ENCODE data around the gene ALX1.

Gene ALX1

GRCh38 chr12:85280165-85280983 lies at the start of gene ALX1:
Gene ALX1, plus strand, starts transcription at chr12:85280220. Its CDS starts 42 bp downstream, at chr12:85280262.
- H3K27ac ChIP-seq (ENCODE audit: low read depth, low read length) = no peak within 1 kb of the TSS
- H3K4me3 ChIP-seq (ENCODE audit: low read length) = no peak within 1 kb of the TSS
- H3K27me3 ChIP-seq (ENCODE audit: control insufficient read depth, low read length) = 0 out of 2 replicates have a peak, but pooled peaks cover 4% of the 10 kb centered on the region
- TF ChIP-seq EZH2phosphoT487 (IDR thresholded peaks at IDR 0.05; ENCODE audit: borderline replicate concordance, low read length) (no peak), CTCF (IDR thresholded peaks at IDR 0.05; ENCODE audit: low read depth, low read length, poor library complexity, severe bottlenecking) (no peak)
- H3K9me2 ChIP-seq (replicated peaks; ENCODE audit: control insufficient read depth, low read length) = no peaks in the 10 kb centered on the region
- H3K9me3 ChIP-seq (ENCODE audit: control insufficient read depth, insufficient read depth, low read length) = no peaks in the 10 kb centered on the region
- H4K20me1 ChIP-seq (ENCODE audit: control insufficient read depth, insufficient read depth, low read depth, low read length) = no peaks in the 10 kb centered on the region
- H3K79me2 ChIP-seq (ENCODE audit: control insufficient read depth, low read length) = no peaks in the 10 kb centered on the region
- H3K4me1 ChIP-seq (ENCODE audit: control insufficient read depth, low read length) = no peaks in the 10 kb centered on the region
- no peaks in the 10 kb centered on the region for H3F3A ChIP-seq (ENCODE audit: control insufficient read depth, insufficient read depth)
- H3K36me3 ChIP-seq (ENCODE audit: control insufficient read depth, low read length) = no peaks in the 10 kb centered on the region
- H3K4me2 ChIP-seq (ENCODE audit: low read length) = no peak within 1 kb of the TSS

GRCh38 chr12:85237327-85237726 lies 42.7 kb upstream of the ALX1 start:
- Histone ChIP-seq H4K20me1 (ENCODE audit: control insufficient read depth, insufficient read depth, low read depth, low read length) (no peaks in the 10 kb centered on the region), H3F3A (ENCODE audit: control insufficient read depth, insufficient read depth) (no peaks in the 10 kb centered on the region)
- TF ChIP-seq CTCF (IDR thresholded peaks at IDR 0.05; ENCODE audit: low read depth, low read length, poor library complexity, severe bottlenecking) = no peak
- TF ChIP-seq EZH2phosphoT487 (IDR thresholded peaks at IDR 0.05; ENCODE audit: borderline replicate concordance, low read length) = no peak

GRCh38 chr12:85244561-85244960 lies 35.5 kb upstream of the ALX1 start:
- H4K20me1 ChIP-seq (ENCODE audit: control insufficient read depth, insufficient read depth, low read depth, low read length) = no peaks in the 10 kb centered on the region
- H3K9me2 ChIP-seq (replicated peaks; ENCODE audit: control insufficient read depth, low read length) = no peaks in the 10 kb centered on the region
- no peaks in the 10 kb centered on the region for H3K4me1 ChIP-seq (ENCODE audit: control insufficient read depth, low read length)
- no peak overlapping the region for H3K4me3 ChIP-seq (ENCODE audit: low read length)
- no peaks in the 10 kb centered on the region for H3K36me3 ChIP-seq (ENCODE audit: control insufficient read depth, low read length)
- H3K79me2 ChIP-seq (ENCODE audit: control insufficient read depth, low read length) = no peaks in the 10 kb centered on the region
- no peaks in the 10 kb centered on the region for H3K27me3 ChIP-seq (ENCODE audit: control insufficient read depth, low read length)
- H3K27ac ChIP-seq (ENCODE audit: low read depth, low read length) = no peak overlapping the region
- no peaks in the 10 kb centered on the region for H3K9me3 ChIP-seq (ENCODE audit: control insufficient read depth, insufficient read depth, low read length)
- H3K4me2 ChIP-seq (ENCODE audit: low read length) = no peak overlapping the region
- no peak for TF ChIP-seq EZH2phosphoT487 (IDR thresholded peaks at IDR 0.05; ENCODE audit: borderline replicate concordance, low read length)
- TF ChIP-seq CTCF (IDR thresholded peaks at IDR 0.05; ENCODE audit: low read depth, low read length, poor library complexity, severe bottlenecking) = no peak
- no peaks in the 10 kb centered on the region for H3F3A ChIP-seq (ENCODE audit: control insufficient read depth, insufficient read depth)

More at GRCh38 chr12:85237327-85237726, 42.7 kb upstream of the ALX1 start:
- H3K4me2 ChIP-seq (ENCODE audit: low read length) = no peak overlapping the region
- H3K36me3 ChIP-seq (ENCODE audit: control insufficient read depth, low read length) = no peaks in the 10 kb centered on the region
- no peaks in the 10 kb centered on the region for H3K9me2 ChIP-seq (replicated peaks; ENCODE audit: control insufficient read depth, low read length)
- no peak overlapping the region for H3K4me3 ChIP-seq (ENCODE audit: low read length)
- H3K9me3 ChIP-seq (ENCODE audit: control insufficient read depth, insufficient read depth, low read length) = no peaks in the 10 kb centered on the region
- no peaks in the 10 kb centered on the region for H3K79me2 ChIP-seq (ENCODE audit: control insufficient read depth, low read length)
- no peak overlapping the region for H3K27ac ChIP-seq (ENCODE audit: low read depth, low read length)
- H3K27me3 ChIP-seq (ENCODE audit: control insufficient read depth, low read length) = no peaks in the 10 kb centered on the region
- H3K4me1 ChIP-seq (ENCODE audit: control insufficient read depth, low read length) = no peaks in the 10 kb centered on the region
